Measurements from ENCODE around the gene SLC25A43.
"Not testable (repeated sequence)": the region's sequence is repeated elsewhere in the genome, so short reads cannot be mapped to it uniquely, and the experiment has no call there.

SLC25A43 gene

DNA sequence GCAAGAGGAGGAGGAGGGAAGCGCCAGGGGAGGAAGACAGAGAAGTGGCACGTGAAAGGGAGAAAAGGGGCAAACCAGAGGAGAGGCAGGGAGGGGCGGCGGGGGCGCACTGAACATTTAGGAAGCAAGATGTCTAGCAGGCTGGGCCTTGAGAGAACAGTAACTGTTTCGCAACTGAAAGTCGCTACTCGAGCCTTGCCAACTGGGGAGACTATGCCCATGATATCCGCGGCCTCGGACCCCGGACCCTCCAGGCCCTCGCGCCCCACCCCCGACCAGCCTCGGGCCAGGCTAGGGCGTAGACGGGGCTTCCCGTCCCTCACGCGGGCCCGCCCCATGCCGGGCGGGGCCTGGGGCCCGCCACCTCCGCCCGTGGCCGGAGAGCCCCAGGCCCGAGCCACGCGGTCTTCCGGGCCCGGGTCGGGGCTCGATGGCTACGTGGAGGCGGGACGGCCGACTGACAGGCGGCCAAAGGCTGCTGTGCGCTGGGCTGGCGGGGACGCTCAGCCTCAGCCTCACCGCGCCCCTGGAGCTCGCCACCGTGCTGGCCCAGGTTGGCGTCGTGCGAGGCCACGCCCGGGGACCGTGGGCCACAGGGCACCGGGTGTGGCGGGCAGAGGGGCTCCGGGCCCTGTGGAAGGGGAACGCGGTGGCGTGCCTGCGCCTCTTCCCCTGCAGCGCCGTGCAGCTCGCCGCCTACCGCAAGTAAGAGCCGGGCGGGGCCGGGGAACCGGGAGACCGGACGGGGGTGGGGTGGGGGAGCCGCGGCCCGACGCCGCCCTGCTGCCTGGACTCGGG is at the start of gene SLC25A43:
Gene SLC25A43, plus strand, starts transcription at position 363 of the 798 bp plus-strand sequence. Its CDS starts 68 bp downstream, at position 431.
- peak; percentile 74 for DNase-seq (ENCODE audit: low spot score)

DNA sequence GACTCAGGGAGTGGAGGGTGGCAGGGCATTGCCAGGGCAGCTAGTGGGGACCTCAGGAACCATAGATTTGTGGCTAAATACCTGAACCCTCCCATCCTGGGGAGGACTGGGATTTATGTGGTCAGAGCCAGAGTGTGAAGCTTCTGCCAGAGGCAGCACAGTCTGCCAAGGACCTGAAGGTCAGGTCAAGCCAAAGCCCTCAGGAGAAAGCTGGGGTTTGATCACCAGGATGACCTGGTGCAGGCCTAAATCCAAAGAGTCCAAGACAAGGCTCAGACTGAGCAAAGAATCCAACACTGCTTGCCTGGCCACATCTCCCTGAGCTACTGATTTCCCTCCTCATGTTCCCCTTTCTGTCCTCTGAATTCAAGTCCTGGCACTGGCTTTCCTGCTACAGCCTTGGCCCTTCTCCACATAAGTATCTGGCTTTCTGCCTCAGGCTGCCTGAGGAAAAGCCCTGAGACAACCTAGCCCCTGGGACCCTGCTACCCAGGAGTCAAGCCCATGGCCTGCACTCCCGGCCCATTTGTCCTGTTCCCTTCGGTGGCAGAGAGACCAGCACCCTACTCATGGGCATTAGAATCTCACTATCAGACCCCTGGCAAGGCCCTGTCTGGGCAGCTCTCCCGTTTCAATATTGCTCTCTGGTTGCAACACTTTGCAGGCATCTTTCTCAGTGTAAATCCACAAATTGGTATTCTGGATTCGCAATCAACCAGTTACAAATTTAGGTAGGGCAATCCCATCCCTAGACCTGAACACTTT is 39.3 kb upstream of the SLC25A43 start:
- no peak for DNase-seq (ENCODE audit: low spot score)

DNA sequence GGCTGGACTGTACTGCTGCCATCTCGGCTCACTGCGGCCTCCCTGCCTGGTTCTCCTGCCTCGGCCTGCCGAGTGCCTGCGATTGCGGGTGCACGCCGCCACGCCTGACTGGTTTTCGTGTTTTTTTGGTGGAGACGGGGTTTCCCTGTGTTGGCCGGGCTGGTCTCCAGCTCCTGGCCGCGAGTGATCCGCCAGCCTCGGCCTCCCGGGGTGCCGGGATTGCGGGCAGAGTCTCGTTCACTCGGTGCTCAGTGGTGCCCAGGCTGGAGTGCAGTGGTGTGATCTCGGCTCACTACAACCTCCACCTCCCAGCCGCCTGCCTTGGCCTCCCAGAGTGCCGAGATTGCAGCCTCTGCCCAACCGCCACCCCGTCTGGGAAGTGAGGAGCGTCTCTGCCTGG is 37.7 kb upstream of the SLC25A43 start:
- not testable (repeated sequence) for DNase-seq (ENCODE audit: low spot score)

DNA sequence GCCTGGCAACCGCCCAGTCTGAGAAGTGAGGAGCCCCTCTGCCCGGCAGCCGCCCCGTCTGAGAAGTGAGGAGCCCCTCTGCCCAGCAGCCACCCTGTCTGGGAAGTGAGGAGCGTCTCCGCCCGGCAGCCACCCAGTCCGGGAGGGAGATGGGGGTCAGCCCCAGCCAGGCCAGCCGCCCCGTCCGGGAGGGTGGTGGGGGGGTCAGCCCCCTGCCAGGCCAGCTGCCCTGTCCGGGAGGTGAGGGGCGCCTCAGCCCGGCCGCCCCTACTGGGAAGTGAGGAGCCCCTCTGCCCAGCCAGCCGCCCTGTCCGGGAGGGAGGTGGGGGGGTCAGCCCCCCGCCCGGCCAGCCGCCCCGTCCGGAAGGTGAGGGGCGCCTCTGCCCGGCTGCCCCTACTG is 37.1 kb upstream of the SLC25A43 start:
- not testable (repeated sequence) for DNase-seq (ENCODE audit: low spot score)

DNA sequence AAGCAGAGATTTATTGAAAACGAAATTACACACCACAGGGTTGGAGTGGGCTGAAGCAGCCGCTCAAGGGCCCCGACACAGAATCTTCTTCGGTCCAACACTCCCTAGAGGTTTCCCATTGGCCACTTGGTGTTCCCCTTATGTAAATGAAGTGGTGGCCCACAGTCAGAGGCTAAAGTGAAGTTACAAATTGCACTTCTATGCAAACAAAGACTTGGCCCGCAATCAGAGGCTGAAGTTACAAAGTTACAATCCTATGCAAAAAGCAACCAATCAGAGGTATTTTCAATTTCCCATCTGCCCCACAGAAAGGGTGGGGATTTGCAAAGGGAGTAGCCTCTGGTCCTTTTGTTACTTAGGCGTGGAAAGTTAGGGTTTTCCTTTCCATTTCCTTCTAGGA is 35.7 kb upstream of the SLC25A43 start:
- DNase-seq (ENCODE audit: low spot score): no peak

DNA sequence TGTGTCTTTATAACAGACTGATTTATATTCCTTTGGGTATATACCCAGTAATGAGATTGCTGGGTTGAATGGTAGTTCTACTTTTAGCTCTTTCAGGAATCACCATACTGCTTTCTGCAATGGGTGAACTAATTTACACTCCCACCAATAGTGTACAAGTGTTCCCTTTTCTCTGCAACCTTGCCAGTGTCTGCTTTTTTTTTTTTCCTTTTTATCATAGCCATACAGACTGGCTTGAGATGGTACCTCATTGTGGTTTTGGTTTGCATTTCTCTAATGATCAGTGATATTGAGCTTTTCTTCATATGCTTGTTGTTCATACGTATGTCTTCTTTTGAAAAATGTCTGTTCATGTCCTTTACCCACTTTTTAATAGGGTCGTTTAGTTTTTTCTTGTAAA is 27.3 kb upstream of the SLC25A43 start:
- not testable (repeated sequence) for DNase-seq (ENCODE audit: low spot score)

DNA sequence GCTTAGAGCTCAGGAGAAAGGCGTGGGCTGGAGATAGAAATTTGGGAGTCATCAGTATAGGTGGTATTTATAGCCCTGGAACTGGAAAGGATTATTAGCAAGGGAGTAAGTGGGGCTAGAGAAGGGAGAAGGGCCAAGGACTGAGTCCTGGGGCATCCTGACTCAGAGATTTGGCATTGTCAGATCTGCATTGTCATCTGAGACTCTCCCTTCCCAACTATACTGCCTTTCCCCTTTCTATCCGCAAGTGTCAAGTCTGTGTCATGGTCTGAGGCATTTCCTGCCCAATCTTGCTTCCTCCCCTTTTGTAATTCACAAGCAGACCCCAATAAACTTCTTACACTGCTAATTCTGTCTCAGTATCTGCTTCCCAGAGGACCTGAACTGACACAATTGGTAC is 24.4 kb upstream of the SLC25A43 start:
- no peak for DNase-seq (ENCODE audit: low spot score)

DNA sequence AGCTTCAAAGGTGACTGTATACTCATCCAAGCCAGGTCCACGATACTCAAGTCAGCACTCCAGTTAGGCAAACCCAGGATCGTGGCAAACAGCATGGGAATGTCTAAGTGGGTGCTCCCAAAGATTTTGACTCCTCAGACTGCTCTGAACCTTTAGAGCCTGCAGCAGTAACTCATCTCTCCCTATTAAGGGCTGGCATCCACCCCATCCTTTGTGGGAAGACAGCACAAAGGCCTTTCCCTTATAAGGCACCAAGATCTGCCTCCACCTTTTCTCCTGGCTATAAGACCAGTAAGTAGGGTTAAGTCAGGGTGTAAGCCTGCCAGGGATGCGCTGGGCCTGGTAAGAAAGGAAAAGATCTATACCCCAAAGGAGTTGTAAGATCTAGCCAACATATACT is 23.6 kb upstream of the SLC25A43 start:
- no peak for DNase-seq (ENCODE audit: low spot score)

DNA sequence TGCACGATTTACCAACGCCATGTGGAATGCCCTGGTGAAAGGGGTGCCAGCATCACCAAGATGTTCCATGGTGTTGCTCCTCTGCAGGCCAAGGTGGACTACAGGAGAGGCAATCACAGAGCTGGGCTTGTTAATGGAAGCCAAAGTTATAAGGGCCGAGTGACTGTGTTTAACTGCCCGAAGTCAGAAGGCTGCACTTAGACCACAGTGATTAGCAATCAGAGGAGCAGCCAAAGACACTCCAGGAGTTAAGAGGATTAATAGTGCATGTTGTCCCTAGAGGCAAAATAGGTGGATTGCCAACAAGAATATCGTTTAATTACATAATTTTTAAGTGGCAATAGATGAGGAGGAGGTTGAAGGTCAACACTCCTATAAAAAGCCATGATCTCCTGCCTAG is 22.8 kb upstream of the SLC25A43 start:
- DNase-seq (ENCODE audit: low spot score): no peak

DNA sequence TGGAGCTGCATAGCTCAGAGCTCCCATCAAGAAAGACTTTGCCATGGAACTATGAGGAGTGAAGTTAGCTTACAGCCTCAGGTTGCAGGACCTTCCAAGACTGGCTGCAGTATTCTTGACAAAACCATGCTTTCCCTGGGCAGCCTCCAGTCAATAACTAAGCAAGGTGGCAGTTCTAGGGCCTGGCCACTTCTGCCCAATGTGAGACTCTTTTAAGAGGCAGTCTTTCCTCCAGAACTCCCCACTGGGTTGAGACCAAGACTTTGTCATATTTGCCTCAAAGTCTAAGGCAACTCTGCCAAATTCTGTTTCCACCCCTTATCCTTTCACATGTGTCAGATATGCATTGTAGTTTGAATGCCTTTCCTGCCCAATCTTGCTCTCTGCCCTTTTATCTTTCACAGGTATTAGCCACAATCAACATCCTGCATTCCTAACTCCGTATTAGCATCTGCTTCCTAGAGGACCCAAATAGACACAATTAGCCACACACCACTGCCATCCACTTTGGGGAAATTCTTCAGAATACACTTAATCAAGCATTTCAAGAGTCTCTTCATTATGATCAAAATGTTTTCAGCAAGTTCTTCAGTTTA is 17.7 kb upstream of the SLC25A43 start:
- DNase-seq (ENCODE audit: low spot score): no peak

DNA sequence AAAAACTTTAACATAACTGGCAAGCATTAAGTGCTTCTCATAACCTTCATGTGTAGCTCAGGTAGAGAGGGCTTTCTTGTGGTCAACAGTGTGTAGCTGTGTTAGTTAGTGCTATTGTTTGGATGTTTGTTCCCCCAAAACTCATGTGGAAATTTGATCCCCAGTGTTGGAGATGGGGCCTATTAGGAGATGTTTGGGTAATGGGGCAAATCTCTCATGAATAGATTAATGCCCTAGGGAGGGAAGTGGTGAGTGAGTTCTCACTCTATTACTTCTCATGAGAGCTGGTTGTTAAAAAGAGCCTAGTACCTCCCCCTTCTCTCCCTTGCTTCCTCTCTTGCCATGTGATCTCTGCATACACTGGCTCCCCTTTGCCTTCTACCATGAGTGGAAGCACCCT is 16.5 kb upstream of the SLC25A43 start:
- no peak for DNase-seq (ENCODE audit: low spot score)

DNA sequence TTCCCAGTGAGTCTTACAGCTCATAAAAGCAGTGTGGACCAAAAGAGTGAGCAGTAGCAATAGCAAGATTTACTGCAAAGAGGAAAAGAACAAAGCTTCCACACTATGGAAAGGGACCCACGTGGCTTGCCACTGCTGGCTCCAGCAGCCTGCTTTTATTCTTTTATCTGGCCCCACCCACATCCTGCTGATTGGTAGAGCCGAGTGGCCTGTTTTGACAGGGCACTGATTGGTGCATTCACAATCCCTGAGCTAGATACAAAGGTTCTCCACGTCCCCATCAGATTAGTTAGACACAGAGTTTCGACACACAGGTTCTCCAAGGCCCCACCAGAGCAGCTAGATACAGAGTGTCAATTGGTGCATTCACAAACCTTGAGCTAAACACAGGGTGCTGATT is 12.5 kb upstream of the SLC25A43 start:
- not testable (repeated sequence) for DNase-seq (ENCODE audit: low spot score)

DNA sequence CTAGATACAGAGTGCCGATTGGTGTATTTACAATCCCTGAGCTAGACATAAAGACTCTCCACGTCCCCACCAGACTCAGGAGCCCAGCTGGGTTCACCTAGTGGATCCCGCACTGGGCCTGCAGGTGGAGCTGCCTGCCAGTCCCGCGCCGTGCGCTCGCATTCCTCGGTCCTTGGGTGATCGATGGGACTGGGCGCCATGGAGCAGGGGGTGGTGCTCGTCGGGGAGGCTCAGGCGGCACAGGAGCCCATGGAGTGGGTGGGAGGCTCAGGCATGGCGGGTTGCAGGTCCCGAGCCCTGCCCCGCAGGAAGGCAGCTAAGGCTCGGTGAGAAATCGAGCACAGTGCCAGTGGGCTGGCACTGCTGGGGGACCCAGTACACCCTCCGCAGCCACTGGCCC is 11.7 kb upstream of the SLC25A43 start:
- DNase-seq (ENCODE audit: low spot score): not testable (repeated sequence)

DNA sequence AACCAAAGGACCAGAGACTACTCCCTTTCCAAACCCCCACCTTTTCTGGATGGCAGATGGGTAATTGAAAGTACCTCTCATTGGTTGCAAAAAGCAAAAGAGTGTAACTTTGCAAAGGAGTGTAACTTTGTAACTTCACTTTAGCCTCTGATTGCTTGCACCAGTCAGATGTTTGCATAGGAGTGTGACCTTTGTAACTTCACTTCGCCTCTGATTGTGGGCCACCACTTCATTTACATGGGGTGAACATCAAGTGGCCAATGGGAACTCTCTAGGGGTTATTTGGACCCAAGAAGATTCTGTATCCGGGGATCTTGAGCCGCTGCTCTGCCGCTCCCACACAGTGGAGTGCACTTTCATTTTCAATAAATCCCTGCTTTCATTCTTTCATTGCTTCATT is 9.9 kb upstream of the SLC25A43 start:
- no peak for DNase-seq (ENCODE audit: low spot score)

DNA sequence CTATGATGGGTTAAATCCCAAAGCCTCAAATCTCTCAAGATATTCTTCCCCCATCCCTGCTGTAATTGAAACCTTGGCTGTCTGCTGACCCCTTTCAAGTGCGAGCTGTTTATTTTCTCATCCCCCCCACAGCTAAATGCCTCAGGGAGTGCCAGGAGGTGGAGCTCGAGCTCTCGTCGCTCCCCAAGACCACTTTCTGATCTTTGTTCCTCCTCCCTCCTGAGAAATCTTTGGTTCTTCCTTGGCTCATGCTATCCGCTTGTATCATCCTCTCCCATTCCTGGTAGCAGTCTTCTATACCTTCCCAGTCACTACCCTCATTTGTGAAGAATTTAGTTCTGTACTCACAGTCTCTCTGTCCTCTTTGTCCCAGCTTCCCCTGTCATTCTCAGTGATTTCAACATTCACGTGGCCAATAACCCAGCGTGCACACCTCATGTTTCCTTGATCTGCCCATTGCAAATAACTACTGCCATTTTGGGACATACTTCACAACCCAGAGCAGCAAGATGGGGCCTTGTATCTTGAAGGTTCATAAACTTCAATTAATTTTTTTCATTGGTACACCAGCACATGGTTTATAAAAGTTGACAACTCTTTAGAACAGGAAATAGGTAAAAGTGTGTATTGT is 9.2 kb upstream of the SLC25A43 start:
- no peak for DNase-seq (ENCODE audit: low spot score)

DNA sequence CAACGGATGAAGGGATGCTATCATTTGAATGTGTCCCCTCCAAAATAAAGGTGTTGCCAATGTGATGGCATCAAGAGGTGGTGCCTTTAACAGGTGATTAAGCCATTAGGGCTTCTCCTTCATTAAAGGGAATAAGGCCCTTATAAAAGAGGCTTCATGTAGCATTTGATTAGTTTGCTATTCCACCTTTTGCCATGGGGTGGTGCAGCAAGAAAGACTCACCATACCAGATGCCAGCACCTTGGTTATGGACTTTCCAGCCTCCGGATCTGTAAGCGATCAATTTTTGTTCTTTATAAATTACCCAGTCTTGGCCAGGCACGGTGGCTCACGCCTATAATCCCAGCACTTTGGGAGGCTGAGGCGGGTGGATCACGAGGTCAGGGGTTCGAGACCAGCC is 7.9 kb upstream of the SLC25A43 start:
- peak; percentile 60 for DNase-seq (ENCODE audit: low spot score)

DNA sequence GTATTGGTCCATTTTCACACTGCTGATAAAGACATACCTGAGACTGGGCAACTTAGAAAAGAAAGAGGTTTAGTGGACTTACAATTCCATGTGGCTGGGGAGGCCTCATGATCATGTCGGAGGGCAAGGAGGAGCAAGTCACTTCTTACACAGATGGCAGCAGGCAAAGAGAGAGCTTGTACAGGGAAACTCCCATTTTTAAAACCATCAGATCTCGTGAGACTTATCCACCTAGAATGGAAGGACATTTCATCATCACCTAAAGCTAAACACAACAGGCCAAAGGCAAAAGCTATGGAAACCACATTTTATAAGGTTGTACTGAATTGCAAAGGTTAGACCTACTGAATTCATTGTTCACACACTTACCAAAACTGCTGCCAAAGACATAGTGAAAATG is 6.0 kb upstream of the SLC25A43 start:
- no peak for DNase-seq (ENCODE audit: low spot score)

DNA sequence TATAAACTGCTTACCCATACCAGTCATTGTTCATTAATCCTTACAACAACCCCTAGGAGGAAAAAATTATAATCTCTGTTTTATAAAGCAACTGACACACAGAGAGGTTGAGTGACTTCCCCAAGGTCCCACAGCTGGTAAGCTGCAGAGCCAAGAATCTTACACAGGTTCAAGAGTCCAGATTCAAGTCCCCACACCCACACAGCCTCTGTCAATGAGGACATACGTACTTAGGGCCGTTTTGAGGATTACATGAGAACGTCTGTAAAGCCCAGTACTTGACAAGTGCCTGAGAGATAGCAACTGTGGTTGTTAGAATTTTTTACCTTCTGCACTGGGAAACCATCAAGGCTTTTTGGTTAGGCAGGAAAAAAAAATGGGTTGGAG is 556 bp upstream of the SLC25A43 start:
- DNase-seq (ENCODE audit: low spot score): no peak

DNA sequence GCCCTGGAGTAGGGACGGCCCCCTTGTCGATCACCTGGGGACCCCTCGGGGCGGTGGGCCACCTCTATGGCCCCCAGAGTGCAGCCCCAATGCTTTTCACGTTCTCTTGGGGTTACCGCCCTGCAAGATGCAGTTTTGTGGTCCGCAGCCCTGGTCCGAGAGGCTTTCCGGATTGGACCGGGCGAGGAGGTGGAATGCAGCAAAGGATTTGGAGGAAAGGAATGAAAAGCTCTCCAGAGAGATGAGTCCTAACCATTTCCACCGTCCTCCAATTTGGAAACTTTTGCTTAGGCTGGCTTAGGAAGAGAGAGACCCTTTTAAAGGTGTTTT is 601 bp downstream of the SLC25A43 start:
- peak; percentile 77 for DNase-seq (ENCODE audit: low spot score)

DNA sequence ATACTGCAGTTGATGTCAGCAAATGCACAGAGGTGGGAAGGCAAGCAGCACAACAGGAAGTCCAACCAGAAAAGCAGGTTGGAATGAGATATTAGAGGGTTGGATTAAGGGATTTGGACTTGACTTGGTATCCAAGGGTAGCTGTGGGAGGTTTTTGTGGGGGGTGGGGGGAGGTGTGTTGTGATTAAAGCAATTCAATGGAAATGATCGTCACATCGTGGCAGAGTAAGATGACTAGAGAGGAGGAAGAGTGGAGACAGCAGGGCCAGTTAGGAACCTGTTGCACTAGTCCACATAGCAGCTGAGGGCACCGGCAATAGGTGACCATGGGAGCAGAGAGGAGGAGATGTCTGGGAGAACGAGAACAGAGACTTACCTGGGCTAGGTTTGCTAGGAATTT is 2.4 kb downstream of the SLC25A43 start:
- DNase-seq (ENCODE audit: low spot score): no peak

DNA sequence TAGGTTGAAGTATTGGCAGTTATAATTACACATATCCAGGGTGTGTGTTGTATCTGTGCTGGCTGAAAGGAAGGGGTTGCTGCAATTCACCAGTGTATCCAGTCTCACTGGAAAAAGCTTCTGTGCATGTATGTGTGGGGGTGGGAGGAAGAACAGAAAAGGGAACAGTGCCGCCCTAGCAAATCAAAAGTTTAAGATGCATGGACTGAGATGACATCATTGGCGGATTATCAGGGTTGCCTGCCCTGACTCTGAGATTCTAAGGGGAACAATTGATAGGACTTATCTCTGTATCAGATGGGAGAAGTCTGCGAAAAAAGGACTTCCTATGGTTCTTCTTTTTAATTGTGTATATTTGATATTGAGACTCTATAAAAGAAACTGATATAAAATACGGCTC is 3.5 kb downstream of the SLC25A43 start:
- DNase-seq (ENCODE audit: low spot score): no peak

DNA sequence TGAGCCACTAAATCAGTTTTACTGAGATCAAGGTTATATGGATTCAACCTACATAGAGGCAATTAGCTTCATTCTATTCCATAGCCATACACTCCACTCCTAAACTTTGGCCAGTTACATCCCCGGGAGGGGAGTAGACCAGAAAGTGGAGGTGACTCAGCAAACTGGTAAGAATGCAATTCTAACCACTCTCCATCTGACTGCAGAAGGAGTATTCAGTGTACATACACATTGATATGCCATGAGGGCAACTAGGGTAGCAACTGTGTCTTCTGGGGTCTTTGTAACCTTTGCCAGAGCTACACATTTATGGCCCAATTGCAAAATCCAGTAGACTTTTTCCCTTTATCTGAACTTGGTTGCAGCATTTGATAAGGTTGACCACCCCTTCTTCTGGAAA is 7.6 kb downstream of the SLC25A43 start:
- peak; percentile 40 for DNase-seq (ENCODE audit: low spot score)

DNA sequence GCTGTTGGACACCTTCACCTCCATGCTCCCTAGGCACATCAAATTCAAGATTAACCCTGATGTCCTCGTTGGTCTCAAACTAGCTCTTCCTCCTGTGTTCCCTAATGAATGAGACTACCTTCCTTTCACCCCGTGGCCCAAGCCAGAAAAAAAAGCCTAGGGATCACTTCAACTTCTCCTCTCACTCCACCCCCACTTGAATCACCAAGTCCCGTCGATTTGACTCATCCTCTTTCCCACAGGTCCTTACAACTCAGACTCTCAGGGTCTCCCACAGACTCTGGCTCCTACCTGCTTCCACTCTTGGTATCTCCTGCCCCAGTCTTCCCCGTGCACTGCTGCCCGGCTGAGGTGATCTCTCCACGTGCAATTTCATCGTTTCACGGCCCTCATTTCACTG is 8.5 kb downstream of the SLC25A43 start:
- no peak for DNase-seq (ENCODE audit: low spot score)
